Activated CD8-positive, alpha-beta memory T cell treated with anti-CD3 and anti-CD28 coated beads for 4 hours (primary cell): ENCODE measurements around the gene BAIAP2L2.
"Not testable (repeated sequence)": the region's sequence is repeated elsewhere in the genome, so short reads cannot be mapped to it uniquely, and the experiment has no call there.

Source experiments
- DNase-seq, 2 donors: peaks; one replicate each; pipeline ENCODE4 v3.0.0-alpha.2; 2020; ENCODE audit warnings: low read depth in 2 of 2

BAIAP2L2 gene

GRCh38 chr22:38110008-38110862 lies at the start of gene BAIAP2L2:
Gene BAIAP2L2 (minus strand): TSS chr22:38110684. CDS start chr22:38110525, 159 bp downstream.
- no peak for DNase-seq

- no peak for DNase-seq
Measured at GRCh38 chr22:38155703-38156102, 45.2 kb upstream of the BAIAP2L2 start.

- not testable (repeated sequence) for DNase-seq
Measured at GRCh38 chr22:38154563-38154915, 44.1 kb upstream of the BAIAP2L2 start.

GRCh38 chr22:38153821-38154562 lies 43.5 kb upstream of the BAIAP2L2 start:
- no peak for DNase-seq

- no peak for DNase-seq
Measured at GRCh38 chr22:38151126-38151500, 40.6 kb upstream of the BAIAP2L2 start.

- DNase-seq = no peak
Measured at GRCh38 chr22:38148245-38148644, 37.8 kb upstream of the BAIAP2L2 start.

- not testable (repeated sequence) for DNase-seq
Measured at GRCh38 chr22:38146166-38146565, 35.7 kb upstream of the BAIAP2L2 start.

- DNase-seq = no peak
Measured at GRCh38 chr22:38144025-38144405, 33.5 kb upstream of the BAIAP2L2 start.

- DNase-seq = no peak
Measured at GRCh38 chr22:38142606-38143005, 32.1 kb upstream of the BAIAP2L2 start.

GRCh38 chr22:38141217-38141973 lies 30.9 kb upstream of the BAIAP2L2 start:
- no peak for DNase-seq

GRCh38 chr22:38139901-38140300 lies 29.4 kb upstream of the BAIAP2L2 start:
- no peak for DNase-seq

GRCh38 chr22:38138961-38139360 lies 28.5 kb upstream of the BAIAP2L2 start:
- no peak for DNase-seq

GRCh38 chr22:38137876-38138687 lies 27.6 kb upstream of the BAIAP2L2 start:
- no peak for DNase-seq

- no peak for DNase-seq
Measured at GRCh38 chr22:38136607-38137006, 26.1 kb upstream of the BAIAP2L2 start.

GRCh38 chr22:38135133-38135706 lies 24.7 kb upstream of the BAIAP2L2 start:
- DNase-seq = no peak

GRCh38 chr22:38133331-38133730 lies 22.8 kb upstream of the BAIAP2L2 start:
- DNase-seq = no peak

- DNase-seq = no peak
Measured at GRCh38 chr22:38132794-38133193, 22.3 kb upstream of the BAIAP2L2 start.

- no peak for DNase-seq
Measured at GRCh38 chr22:38132136-38132535, 21.7 kb upstream of the BAIAP2L2 start.

GRCh38 chr22:38131399-38131798 lies 20.9 kb upstream of the BAIAP2L2 start:
- DNase-seq = no peak

- no peak for DNase-seq
Measured at GRCh38 chr22:38129856-38130255, 19.4 kb upstream of the BAIAP2L2 start.

GRCh38 chr22:38129021-38129420 lies 18.5 kb upstream of the BAIAP2L2 start:
- no peak for DNase-seq
